ENCODE results near the gene USF3.

- TF ChIP-seq CTCF (conservative IDR thresholded peaks at IDR 0.05; ENCODE audit: low read length) (no peak), EZH2phosphoT487 (IDR thresholded peaks at IDR 0.05; ENCODE audit: borderline replicate concordance, low read depth, low read length) (no peak)
These were observed 93.6 kb downstream of the USF3 start for GRCh38 chr3:113602836-113603235.

Measured in OCI-LY7 (cell line).